Cardiac fibroblast (primary cell): ENCODE results near the gene AGFG1.

Source experiments
- DNase-seq, 2 donors: peaks; one replicate each; pipeline versions ENCODE4 v3.0.0 to v3.0.0-alpha.2; 2010; ENCODE audit warnings: low read depth in 2 of 2
- H3K4me3 ChIP-seq, 2 donors: replicated peaks in 1 of 2; 1 replicate in 1 of 2; 2 replicates in 1 of 2; pipeline ENCODE4 v1.5.1; 2011; ENCODE audit warnings: low read depth in 2 of 2, low read length in 2 of 2, mild to moderate bottlenecking in 2 of 2, moderate library complexity in 1 of 2
- CTCF ChIP-seq: IDR thresholded peaks from one replicate; pipeline ENCODE4 v1.5.1; 2011; ENCODE audit warnings: low read depth, mild to moderate bottlenecking, low read length, inconsistent platforms

The AGFG1 gene

DNA sequence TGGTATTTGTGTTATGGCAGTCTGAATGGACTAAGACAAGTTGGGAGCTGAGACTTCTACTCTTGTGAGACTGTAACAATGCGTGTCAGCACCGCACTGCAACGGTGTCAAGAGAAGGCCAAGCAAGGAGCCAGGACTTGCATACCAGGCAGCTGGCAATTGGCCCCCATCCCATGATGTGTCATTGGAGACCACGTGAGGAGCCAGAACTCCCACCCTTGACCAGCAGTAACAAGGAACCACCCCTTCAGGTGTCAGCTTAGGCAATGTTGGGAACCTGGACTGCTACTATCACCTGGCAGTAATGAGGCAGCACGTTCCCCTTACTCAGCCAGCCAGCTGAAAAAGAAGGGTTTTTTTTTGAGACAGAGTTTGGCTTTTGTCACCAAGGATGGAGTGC is 32.7 kb upstream of the AGFG1 start:
- DNase-seq: peak in 1 of 2 donors; percentile 29
- TF ChIP-seq CTCF: no peak
- no peak overlapping the region for H3K4me3 ChIP-seq

GRCh38 chr2:227442639-227443038 is 29.3 kb upstream of the AGFG1 start:
- TF ChIP-seq CTCF: no peak
- DNase-seq: no peak
- H3K4me3 ChIP-seq: no peak overlapping the region

DNA sequence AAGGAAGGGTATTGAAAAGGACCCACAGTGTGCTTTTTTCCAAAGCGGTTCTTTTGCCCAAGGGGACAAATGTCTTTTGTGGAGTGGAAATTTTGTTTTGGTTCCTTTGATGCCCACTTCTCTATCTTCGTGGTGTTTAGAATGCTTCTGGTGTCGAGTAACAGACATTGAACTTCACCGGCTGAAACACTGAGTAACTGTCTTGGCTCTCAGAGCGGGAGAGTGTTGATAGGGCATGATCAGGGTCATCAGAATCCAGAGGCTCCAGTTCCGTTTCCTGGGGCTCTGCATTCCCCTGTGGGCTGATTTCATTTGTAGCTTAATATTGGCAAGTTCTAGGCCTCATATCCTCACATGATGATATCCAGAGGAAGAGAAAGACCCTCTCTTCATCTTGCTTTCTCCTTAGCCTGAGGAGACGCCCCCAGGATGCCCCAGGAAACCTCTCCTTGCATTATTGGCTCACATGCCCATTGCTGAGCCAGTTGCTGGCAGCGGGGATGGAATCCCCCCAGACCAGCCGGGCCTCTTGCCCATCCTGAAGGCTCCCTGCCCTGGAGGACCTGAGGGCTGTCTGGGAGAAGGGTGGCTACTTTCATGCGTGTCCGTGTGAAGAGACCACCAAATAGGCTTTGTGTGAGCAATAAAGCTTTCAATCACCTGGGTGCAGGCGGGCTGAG is 27.9 kb upstream of the AGFG1 start:
- DNase-seq: no peak
- H3K4me3 ChIP-seq: no peak overlapping the region
- TF ChIP-seq CTCF: no peak

GRCh38 chr2:227447606-227448005 is 24.4 kb upstream of the AGFG1 start:
- DNase-seq: peak in 1 of 2 donors; percentile 74
- no peak for TF ChIP-seq CTCF
- no peak overlapping the region for H3K4me3 ChIP-seq

GRCh38 chr2:227450311-227450841 is 21.6 kb upstream of the AGFG1 start:
- peak in 1 of 2 donors; percentile 41 for DNase-seq
- no peak overlapping the region for H3K4me3 ChIP-seq
- TF ChIP-seq CTCF: no peak

- peak; percentile 68 to 85 for DNase-seq
- no peak for TF ChIP-seq CTCF
- H3K4me3 ChIP-seq: no peak overlapping the region
These were observed 20.9 kb upstream of the AGFG1 start for GRCh38 chr2:227450926-227451654.

- DNase-seq: no peak
- no peak for TF ChIP-seq CTCF
- no peak overlapping the region for H3K4me3 ChIP-seq
These were observed 20.3 kb upstream of the AGFG1 start for GRCh38 chr2:227451655-227451992.
